HG03045 (cell line): ENCODE measurements around the gene PTN.
"Not testable (repeated sequence)": the region's sequence is repeated elsewhere in the genome, so short reads cannot be mapped to it uniquely, and the experiment has no call there.

Experiments
- ATAC-seq: cut with Tn5 transposase; IDR thresholded peaks from one replicate; pipeline ENCODE4 v1.9.1; 2021; ENCODE audit warnings: mild to moderate bottlenecking, moderate library complexity; ENCODE audit not compliant: unreplicated experiment

PTN gene

DNA sequence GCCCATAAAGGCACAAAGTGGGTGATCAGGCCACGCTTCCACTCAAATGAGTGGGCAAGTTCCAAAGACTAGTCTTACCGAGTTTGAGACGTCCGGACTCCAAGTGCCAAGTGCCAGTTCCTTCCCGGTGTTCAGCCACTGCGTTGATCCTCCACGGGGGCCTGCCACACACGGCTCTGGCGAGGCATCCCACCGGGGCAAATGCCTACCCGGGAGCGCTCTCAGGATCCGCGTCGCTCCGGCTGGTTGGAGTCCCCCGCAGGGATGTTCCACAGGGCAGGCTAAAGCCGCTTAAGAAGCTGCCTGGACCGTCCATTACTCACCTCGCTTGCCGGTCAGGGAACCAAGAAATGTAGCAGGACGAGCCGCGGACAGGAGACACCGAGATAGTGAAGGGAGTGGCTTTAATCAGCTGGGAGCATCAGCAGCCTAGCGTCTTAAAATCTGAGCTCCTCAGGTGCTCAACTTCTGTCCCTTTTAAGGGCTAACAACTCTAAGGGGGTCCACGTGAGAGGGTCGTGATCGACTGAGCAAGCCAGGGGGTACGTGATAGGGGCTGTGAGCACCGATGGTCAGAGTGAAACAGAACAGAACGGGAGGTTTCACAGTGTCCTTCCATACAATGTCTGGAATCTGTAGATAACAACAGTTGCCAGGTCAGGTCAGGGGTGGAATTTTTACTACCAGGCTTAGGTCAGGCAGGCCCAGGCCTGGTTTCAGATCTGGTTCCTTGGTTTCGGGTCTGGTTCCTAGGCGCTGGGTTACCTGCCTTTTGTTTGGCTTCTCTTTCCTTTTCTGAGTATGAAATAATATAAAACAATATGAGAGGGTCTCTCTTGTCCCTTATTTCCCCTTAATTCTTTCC, 75.3 kb downstream of the PTN start:
- ATAC-seq, result not testable (repeated sequence)

DNA sequence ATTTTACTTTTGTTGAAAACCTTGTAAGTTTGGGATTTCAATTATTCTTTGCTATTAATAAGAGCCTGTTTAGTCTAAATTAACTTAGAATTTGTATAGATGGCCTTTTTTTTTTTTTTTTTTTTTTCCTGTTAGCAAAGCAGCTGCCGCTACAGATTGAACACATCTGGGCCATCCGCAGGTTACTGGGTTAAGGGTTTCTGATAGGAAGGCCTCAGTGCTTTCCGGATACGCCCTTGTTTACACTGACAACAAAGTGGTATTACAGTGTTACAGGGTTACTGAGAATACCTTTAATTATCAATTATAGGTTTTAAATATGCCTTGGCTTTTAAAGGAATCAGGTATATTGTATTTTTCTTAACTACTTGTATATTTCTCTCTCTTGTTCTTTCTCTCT, 76.8 kb downstream of the PTN start:
- no peak for ATAC-seq

DNA sequence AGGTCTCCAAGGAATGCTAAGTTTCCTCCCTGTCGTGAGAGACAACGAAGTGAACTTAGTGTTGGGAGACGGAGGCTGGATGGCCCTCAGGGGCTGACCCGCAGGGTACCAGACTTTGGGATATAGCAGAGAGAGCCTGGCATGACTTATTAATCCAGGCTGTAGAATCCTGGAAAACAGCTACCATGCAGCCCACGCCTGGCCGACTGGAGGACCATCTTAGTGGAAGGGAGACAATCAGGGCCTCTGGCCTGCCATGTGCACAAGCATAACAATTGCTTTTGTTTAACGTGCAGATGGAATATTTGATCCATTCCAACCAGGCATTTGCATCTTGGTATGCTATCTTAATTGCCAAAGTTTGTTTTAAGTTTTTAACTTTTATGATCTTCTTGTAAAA, 78.1 kb downstream of the PTN start:
- not testable (repeated sequence) for ATAC-seq

DNA sequence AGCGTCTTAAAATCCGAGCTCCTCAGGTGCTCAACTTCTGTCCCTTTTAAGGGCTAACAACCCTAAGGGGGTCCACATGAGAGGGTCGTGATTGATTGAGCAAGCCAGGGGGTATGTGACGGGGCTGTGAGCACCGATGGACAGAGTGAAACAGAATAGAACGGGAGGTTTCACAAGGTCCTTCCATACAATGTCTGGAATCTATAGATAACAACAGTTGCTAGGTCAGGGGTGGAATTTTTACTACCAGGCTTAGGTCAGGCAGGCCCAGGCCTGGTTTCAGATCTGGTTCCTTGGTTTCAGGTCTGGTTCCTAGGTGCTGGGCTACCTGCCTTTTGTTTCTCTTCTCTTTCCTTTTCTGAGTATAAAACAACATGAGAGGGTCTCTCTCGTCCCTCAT, 80.9 kb downstream of the PTN start:
- no peak for ATAC-seq

DNA sequence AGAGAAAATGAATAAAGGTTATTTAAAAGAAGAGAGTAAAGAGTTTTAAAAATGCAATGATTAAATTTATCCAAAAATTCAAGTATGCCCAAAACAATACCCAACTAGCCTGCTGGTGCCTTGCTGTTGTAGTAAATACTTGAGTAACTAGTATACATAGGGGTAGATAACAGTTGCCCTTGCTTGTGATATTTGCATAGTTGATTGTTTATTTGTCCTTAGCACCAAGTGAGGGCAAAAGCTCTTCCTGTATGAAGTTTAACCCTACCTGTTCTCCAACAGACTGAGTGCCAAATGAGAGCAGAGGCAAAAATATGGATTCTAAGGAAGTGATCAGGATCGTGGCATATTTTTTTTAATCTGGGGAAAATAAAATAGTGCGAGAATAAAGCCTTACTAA, 85.0 kb downstream of the PTN start:
- ATAC-seq, result no peak

DNA sequence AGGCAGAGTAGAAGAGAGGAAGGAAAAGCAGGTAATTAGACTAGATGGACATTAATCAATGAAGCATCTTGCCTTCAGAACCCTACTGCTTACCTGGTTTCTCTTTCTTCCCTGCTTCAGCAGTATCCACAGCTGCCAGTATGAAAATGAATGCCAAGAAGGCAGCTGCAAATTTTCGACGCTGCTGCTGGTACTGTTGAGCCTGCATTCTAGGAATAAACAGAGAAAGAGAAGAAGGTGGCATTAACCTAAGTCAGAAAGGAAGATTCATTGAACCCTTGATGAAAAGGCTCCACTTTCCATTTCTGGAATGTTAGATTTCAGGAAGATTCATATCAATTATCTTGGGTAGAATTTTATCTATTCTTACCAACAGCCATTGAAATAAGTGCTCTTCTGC, 88.8 kb downstream of the PTN start:
- no peak for ATAC-seq

DNA sequence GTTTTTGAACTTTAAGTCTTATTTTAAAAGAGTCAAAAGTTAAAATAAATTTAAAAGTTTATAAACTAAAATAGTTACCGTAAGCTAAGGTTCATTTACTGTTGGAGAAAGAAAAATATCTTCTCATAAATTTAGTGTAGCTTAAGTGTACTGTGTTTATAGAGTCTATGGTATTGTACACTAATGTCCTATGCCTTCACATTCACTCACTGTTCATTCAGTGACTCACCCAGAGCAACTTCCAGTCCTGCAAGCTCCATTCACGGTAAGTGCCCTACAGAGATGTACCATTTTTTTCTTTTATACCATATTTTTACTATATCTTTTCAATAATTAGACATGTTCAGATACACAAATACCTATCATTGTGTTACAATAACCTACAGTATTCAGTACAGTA, 97.6 kb downstream of the PTN start:
- no peak for ATAC-seq

DNA sequence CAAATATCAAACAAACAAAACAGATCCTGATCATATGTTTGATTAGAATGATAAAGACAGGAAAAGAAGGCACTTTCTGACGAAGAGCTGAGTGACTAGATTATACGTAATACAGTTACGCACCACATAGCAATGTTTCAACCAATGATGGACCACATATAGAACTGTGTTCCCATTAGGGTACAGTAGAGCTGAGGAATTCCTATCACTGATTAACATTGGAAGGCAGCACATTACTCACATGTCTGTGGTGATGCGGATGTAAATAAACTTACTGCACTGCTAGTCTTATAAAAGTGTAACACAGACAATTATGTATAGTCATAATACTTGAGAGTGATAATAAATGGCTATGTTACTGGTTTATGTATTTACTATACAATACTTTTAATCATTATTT, 98.3 kb downstream of the PTN start:
- no peak for ATAC-seq

DNA sequence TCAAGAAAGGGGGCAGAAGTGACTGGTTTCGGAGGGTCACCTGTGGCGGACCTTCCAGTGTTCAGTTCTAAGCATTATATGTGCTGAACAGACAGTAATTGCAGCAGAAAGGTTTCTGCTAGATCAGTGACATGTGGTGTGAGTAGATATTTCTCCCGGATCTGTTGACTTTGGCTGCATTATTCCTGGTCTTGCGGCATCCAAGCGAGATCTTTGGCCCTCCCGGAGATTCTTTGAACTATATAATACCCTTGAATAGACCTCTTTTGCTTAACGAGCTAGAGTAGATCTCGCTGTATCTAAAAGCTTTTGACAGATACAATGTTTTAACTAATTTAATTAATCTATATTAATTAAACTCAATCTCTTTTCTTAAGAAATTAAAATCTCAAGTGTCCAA, 99.8 kb downstream of the PTN start:
- no peak for ATAC-seq

DNA sequence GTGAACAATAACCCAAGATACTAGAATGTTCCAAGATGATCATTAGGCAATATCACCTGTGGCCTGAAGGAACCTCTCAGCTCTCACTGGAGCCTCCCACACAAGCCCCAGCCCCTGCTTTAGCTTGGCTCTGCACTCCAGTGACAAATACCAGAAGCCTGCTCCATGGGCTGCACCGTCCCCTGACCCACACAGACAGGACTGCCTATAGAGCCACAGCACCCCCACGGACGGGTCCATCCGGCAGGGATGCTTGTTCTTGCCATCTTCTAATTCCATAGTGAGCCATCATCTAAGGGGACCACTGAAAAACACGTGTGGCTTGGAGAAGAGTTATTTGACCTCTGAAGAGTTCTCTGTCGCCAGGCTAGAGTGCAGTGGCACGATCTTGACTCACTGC, 100.9 kb downstream of the PTN start:
- no peak for ATAC-seq

DNA sequence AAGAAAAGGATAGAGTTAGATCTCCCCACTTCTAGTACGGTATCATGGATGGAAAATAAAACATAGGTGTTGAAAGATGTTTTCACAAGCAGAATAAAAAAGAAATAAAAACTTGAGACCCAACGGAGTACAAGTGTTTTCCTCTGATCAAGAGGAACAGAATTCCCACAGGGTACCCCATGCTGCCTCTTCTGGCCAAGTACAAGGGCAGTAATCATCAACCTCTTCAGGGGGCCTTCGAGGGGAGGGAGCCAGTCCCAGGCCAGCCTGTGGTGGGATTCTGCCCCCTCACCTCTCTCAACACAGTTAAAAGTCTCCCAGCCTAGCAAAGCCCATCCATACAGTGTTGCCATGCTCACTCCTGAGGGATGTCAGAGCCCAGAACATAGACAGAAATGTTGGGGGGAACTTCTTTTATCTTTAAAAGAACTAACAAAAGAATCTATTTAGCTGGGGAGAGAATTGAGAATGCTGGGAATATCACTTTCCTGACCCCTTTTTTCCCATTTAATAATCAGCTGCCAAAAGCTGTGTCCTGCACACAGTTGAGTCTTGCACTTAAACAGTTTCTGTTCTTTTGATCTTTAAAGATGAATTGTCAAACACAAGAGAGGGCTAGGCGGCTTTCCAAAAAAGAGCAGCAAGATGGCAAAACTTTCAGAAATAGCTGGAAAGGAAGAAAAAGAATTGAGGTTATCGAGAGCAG, 101.7 kb downstream of the PTN start:
- ATAC-seq, result no peak

DNA sequence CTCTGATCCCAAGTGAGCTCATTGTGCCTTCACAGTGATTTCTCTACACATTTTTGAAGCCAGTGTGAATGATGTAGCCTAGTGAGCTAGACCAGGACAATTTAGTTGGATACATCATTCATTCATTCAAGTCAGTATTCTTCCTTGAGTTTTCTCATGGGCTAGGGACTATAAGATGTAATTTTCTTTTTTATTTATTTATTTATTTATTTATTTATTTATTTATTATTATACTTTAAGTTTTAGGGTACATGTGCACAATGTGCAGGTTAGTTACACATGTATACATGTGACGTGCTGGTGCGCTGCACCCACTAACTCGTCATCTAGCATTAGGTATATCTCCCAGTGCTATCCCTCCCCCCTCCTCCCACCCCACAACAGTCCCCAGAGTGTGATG, 104.3 kb downstream of the PTN start:
- not testable (repeated sequence) for ATAC-seq

DNA sequence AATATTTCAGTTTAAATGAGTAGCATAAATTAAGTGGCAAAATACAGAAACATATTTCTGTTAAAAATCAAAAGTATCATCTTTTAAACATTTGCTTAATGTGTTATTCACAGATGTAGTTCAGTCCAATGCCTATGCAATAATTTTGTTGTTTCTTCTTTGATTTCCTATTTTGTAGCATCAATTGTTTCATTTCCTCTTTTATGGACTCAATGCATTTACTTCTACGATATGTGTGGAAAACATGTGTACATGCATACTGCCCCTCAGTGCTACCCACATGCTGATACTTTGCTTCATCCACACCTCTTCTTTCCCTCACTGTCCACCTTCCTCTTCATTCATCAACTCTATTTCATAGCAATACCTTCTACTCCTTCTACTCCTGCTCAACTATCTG, 108.1 kb downstream of the PTN start:
- no peak for ATAC-seq

DNA sequence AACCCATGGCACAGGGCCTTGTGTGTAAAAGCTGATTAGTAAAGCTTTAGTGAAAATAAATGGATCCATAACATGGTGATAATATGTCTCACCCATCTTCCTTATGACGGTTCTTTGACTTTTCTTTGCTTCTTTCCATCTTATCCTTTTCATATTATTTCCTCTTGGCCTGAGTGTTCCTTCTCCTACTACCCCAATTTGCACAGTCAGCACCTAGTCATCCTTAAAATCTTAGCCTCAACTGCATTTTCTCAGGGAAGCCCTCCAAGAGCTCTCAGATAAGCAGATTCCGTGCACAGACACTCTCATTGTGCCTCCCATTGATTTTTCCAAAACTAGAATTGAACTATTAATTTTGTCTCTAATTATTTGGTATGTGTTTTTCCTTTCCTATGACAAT, 112.4 kb downstream of the PTN start:
- ATAC-seq, result no peak

DNA sequence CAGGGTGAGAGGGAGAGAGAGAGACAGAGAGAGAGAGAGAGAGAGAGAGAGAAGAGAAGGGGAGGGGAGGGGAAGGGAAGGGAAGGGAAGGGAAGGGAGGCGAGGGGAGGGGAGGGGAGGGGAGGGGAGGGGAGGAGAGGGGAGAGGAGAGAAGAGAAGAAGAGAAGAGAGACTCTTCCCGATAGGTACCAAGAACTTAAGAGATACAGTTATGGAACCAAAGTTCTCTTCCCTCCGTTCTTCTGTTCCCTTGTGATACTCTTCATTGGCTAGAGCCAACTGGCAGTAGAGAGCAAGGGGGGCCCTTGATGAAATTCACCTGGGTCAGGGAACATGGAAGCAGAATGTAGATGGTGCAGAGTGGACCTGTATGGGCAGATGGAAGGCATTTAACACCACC, 122.1 kb downstream of the PTN start:
- no peak for ATAC-seq

DNA sequence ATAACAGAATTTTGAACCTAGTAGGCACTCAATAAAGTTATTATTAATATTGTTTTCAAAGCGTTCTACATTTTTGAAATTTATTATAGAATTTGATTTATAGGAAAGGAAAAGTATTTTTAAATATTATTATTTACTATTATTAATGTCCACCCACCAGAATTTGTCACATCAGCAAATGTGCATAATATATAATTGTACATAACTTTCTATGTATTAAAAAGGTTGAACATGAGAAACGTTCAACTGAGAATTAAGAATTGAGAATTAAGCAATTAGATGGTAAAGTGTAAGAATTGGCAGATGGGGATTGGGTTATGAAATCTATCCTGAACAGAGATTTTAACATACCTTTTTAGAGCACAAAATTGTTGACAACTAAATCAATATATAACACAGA, 129.8 kb downstream of the PTN start:
- no peak for ATAC-seq

DNA sequence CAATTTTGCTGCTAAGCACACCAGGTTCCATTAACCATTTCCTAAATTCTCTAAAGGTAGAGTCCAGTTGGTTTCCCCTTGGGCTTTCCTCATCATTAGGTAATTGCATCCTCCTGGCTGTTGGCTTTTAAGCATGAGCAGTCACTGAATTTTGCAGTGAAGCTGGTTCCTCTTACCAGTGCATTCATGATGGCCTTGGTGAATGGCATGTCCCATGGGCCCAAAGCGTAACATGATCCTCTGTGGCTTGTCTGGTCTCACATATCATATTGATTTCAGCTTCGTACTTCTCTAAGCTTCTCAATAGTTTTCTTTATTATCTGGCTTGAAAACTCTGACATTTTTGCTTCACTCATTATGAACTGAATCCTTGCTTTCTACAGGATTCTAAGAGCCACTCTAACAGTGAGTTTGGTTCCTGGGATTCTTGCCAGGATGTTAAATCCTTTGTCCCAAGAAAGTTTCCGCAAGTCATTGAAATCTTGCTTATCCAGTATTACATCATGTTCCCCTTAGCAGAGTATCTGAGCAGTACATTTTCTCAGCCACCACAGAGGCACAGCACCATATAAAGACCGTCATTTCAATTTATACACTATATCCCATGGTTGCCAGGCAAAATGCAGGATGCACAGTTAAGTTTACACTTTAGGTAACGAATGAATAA, 134.2 kb downstream of the PTN start:
- no peak for ATAC-seq

DNA sequence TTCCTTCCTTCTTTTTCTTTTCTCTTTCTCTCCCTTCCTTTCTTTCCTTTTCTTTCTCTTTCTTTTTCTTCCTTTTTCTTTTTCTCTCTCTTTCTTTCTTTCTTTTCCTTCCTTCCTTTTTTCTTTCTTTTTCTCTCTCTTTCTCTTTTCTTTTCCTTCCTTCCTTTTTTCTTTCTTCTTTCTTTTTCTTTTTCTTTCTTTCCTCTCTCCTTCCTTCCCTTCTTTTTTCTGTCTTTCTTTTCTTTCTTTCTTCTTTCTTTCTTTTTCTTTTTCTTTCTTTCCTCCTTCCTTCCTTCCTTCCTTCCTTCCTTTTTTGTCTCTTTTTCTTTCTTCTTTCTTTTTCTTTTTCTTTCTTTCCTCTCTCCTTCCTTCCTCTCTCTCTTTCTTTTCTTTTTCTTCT, 136.8 kb downstream of the PTN start:
- no peak for ATAC-seq

DNA sequence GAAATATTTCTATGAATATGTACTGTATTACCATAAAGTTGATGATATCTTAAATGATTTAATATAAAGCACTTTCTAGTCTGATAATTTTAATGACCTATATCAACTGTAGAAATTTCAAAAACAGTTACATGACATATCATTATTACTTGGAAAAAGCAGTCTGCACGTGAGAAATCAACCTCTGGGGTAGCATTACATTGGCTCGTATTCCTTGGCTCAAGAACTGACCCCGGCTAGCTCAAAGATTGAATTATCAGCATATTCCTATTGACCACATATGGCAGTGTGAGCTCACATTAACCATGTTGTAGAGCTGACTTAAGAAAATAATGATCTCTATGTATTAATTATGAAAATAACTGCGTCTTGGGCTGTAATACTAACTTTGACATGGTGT, 139.3 kb downstream of the PTN start:
- ATAC-seq, result no peak

DNA sequence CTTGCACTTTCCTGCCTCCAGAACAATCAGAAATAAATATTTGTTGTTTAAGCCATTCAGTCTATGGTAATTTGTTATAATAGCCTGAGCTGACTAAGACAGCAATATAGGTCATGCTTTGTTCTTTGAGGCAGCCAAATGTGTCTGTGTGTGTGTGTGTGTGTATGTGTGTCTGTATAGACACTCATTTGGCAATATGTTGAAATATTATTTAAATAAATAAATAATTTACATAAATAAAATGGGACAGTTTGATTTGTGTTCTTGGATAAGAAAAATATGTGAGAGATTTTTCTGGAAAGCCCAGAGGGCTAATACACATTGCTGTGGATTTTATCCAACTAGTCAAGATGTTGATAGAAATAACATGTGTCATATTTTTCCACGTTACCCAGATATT, 140.2 kb downstream of the PTN start:
- ATAC-seq, result no peak

DNA sequence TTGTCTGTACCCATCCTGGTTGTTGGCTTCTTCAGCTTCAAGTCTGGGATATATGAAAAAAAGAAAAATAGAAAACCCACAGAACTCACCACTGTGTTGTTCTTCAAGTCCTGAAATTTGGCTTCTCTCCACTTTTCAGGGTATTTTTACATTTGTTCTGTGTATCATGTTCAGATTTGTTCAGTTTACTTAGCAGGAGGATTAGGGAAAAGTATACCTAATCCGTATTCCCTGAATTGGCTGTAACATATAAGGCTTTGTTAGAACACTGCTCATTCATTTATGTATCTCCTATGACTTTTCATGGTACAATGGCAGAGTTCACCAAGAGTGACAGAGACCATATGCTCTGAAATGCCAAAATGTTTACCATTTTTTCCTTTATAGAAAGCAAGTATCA, 146.9 kb downstream of the PTN start:
- ATAC-seq, result no peak

DNA sequence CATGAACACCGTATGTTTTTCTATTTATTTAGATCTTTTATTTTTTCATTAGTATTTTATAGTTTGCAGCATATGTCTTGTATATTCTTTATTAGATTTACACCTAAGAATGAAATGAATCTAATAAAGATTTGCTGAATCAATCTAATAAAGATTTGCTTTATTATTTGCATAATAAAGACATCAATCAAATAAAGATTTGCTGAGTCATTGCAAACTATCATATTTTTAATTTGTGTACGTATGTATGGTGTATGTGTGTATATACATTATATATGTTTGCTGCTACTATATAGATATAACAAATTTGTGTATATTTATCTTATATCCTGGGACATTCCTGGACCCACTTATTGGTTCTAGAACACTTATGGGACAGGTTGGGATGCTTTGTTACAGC, 147.5 kb downstream of the PTN start:
- no peak for ATAC-seq
